ENCODE data around the gene RAP1A. TPM values are rescaled to one million over a fixed set of nuclear protein-coding genes. Genes with fewer than 3 reads are reported as not detected.

The RAP1A gene
- total RNA-seq, 1 donor from 2014 or later, result 118 TPM

DNA sequence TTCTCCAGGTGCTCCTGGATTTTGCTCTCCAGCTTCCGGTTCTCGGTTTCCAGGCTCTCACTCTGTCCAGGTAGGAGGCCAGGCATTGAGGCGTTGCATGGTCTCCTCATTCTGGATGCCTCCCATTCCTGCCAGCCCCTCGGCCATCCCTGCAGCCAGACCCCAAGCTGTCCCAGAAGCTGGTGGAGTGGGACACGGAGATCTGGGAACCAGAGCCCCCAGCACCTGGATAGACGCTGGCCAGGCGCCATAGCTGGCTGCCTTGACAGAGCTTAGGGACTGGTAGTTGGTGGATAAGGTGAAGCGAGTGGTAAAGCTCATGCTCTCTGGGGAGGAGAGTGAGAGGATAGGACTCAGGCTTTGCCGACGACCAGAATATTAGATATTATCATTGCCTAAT, 29.6 kb downstream of the RAP1A start:
- intact Hi-C loops (cut with DNase I), result no loop called here
- DNase-seq (no peak), ATAC-seq (no peak)
- Histone ChIP-seq H3K27me3 (no peaks in the 10 kb centered on the region), H3K4me1 (peaks cover 26% of the 10 kb centered on the region), H3K27ac (no peak overlapping the region), H3K9me3 (no peaks in the 10 kb centered on the region), H3K4me3 (no peak overlapping the region), H3K36me3 (no peaks in the 10 kb centered on the region)
- TF ChIP-seq, protein P1, sequence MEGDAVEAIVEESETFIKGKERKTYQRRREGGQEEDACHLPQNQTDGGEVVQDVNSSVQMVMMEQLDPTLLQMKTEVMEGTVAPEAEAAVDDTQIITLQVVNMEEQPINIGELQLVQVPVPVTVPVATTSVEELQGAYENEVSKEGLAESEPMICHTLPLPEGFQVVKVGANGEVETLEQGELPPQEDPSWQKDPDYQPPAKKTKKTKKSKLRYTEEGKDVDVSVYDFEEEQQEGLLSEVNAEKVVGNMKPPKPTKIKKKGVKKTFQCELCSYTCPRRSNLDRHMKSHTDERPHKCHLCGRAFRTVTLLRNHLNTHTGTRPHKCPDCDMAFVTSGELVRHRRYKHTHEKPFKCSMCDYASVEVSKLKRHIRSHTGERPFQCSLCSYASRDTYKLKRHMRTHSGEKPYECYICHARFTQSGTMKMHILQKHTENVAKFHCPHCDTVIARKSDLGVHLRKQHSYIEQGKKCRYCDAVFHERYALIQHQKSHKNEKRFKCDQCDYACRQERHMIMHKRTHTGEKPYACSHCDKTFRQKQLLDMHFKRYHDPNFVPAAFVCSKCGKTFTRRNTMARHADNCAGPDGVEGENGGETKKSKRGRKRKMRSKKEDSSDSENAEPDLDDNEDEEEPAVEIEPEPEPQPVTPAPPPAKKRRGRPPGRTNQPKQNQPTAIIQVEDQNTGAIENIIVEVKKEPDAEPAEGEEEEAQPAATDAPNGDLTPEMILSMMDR (IDR thresholded peaks at IDR 0.05), result no peak

DNA sequence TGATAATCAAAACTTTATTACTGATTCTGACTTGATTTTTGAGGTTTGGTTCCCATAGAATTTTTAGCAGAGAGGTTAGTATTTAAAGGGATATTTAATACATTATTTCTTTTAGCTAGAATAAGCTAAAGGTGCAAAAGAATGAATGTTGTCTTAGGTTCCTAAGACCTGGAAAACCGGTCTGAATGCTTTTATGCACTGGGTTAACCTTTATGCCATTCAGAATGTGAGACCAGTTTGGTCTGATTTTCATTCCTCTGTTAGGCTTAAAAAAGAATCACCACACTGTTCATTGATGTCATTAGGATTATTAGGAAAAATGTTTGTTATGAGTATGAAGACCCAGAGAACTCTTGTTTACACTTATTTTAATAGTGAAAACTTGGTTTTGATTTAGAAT, 30.1 kb downstream of the RAP1A start:
- DNase-seq, result no peak
- intact Hi-C loops (cut with DNase I), result no loop called here
- Histone ChIP-seq H3K4me3 (no peak overlapping the region), H3K9me3 (no peaks in the 10 kb centered on the region), H3K27me3 (no peaks in the 10 kb centered on the region), H3K27ac (no peak overlapping the region), H3K4me1 (peaks cover 29% of the 10 kb centered on the region), H3K36me3 (no peaks in the 10 kb centered on the region)
- no peak for ATAC-seq
- TF ChIP-seq, protein P1 (IDR thresholded peaks at IDR 0.05), result no peak

DNA sequence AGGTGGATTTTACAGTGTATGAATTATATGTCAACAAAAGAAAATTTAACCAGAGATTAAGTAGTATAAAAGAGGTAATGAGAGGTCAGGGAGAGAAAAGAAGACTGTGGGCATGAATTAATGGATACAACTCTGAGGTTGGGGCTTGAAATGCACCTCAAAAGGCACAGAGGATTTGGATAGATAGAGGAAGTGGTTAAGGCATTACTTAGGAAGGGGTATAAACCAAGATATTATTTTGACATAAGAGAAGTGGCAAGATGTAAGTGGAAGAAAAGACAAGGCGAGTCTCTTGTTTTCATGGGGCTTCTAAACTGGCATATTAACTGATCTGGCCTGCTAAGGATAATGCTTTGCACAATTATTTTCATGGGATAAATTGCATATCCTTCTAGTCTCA, 34.1 kb downstream of the RAP1A start:
- TF ChIP-seq, protein P1 (IDR thresholded peaks at IDR 0.05), result no peak
- intact Hi-C loops (cut with DNase I), result no loop called here
- Histone ChIP-seq H3K36me3 (no peaks in the 10 kb centered on the region), H3K9me3 (no peaks in the 10 kb centered on the region), H3K27ac (no peak overlapping the region), H3K27me3 (no peaks in the 10 kb centered on the region), H3K4me3 (no peak overlapping the region), H3K4me1 (peaks cover 45% of the 10 kb centered on the region)
- no peak for DNase-seq
- ATAC-seq, result peak; percentile 53

DNA sequence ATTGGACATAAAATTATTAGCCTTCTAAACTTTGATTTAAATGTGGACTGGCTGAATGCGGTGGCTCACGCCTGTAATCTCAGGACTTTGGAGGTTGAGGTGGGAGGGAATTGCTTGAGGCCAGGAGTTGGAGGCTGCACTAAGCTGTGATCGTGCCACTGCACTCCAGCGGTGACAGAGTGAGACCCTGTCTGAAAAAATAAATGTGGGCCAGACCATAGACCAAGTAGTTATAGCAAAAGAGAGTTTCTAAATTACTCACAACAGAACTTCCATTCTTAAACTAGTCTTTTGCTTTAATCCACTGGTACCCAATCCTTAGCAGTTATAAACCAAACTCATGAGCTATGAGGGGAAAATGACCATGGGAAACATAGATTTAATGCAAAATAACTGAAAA, 35.2 kb downstream of the RAP1A start:
- H3K36me3 ChIP-seq, result no peaks in the 10 kb centered on the region
- H3K27me3 ChIP-seq, result no peaks in the 10 kb centered on the region
- H3K4me3 ChIP-seq, result no peak overlapping the region
- H3K27ac ChIP-seq, result no peak overlapping the region
- no peak for ATAC-seq
- intact Hi-C loops (cut with DNase I), result no loop called here
- H3K4me1 ChIP-seq, result peaks cover 50% of the 10 kb centered on the region
- DNase-seq, result no peak
- TF ChIP-seq, protein P1 (IDR thresholded peaks at IDR 0.05), result no peak
- H3K9me3 ChIP-seq, result no peaks in the 10 kb centered on the region

DNA sequence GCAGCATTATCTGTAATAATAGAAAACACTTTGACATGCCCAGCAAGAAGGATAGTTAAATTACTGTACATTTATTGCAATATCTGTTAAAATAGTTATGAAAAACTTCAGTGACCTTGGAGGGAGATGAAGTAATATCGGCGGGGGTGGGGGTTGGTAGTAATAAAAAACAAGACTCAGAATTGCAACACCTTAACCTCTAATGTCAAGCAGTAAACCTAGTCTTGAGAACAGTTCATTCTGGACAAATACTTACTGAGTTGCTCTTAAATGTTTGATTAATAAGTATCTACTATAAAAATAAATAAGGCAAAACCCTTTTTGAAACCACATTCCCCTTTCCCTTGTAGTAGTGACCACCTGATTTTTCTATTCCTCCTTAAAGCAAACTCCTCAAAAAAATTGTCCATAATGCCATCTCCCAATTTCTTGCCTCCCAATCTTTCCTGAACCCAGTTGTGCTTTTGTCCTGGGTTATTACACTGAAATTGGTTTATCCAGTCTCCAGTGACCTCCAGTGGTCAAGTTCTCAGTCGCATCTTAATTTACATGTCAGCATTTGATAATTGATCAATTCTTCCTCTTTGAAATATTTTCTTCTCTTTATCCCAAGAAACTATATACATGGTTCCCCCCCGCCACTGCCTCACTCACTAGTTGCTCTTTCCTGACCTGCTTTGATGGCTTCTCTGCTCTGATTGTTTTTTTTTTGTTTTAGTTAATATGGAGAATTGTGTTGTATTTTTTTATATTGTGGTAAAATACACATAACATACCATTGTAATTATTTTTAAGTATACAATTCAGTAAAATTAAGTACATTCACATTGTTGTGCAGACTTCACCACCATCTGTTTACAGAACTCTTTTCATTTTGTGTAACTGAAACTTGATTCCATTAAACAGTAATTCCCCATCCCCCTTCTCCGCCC, 36.8 kb downstream of the RAP1A start:
- peak; percentile 88 for ATAC-seq
- DNase-seq, result no peak
- intact Hi-C loops (cut with DNase I), result no loop called here

More for the DNA sequence above, 36.8 kb downstream of the RAP1A start:
- Histone ChIP-seq H3K4me3 (no peak overlapping the region), H3K9me3 (no peaks in the 10 kb centered on the region), H3K36me3 (no peaks in the 10 kb centered on the region), H3K27ac (peak overlapping the region; percentile 34), H3K4me1 (peaks cover 65% of the 10 kb centered on the region), H3K27me3 (no peaks in the 10 kb centered on the region)
- TF ChIP-seq, protein P1 (IDR thresholded peaks at IDR 0.05), result peak; percentile 56

All from upper lobe of right lung (tissue), 1 donor.